Parathyroid adenoma (tissue), 2 donors: ENCODE measurements around the gene PLXNB2.
"Not testable (repeated sequence)": the region's sequence is repeated elsewhere in the genome, so short reads cannot be mapped to it uniquely, and the experiment has no call there.

Experiments
- H2AFZ ChIP-seq: fragments of 300-600 bp; sonication (generic); one replicate; pipeline ENCODE4 v1.7.0; 2017; ENCODE audit warnings: antibody characterized with exemption, mild to moderate bottlenecking
- H3K27ac ChIP-seq: fragments of 300-600 bp; sonication (generic); one replicate; pipeline ENCODE4 v1.7.0; 2017
- H3K27me3 ChIP-seq: fragments of 300-600 bp; sonication (generic); one replicate; pipeline ENCODE4 v1.7.0; 2017; ENCODE audit warnings: low read length; ENCODE audit not compliant: control insufficient read depth, insufficient read depth
- H3K36me3 ChIP-seq: fragments of 300-600 bp; sonication (generic); one replicate; pipeline ENCODE4 v1.7.0; 2017; ENCODE audit warnings: low read length; ENCODE audit not compliant: control insufficient read depth, insufficient read depth
- H3K4me1 ChIP-seq: fragments of 300-600 bp; sonication (generic); one replicate; pipeline ENCODE4 v1.7.0; 2017; ENCODE audit warnings: control low read depth
- H3K4me2 ChIP-seq: fragments of 300-600 bp; sonication (generic); one replicate; pipeline ENCODE4 v1.7.0; 2017; ENCODE audit warnings: low read length
- H3K4me3 ChIP-seq: fragments of 300-600 bp; sonication (generic); one replicate; pipeline ENCODE4 v1.7.0; 2017; ENCODE audit warnings: low read depth, low read length
- H3K79me2 ChIP-seq: fragments of 300-600 bp; sonication (generic); one replicate; pipeline ENCODE4 v1.7.0; 2017; ENCODE audit warnings: control low read depth
- H3K9ac ChIP-seq: fragments of 300-600 bp; sonication (generic); one replicate; pipeline ENCODE4 v1.7.0; 2017; ENCODE audit warnings: mild to moderate bottlenecking
- H3K9me3 ChIP-seq: fragments of 300-600 bp; sonication (generic); one replicate; pipeline ENCODE4 v1.7.0; 2017; ENCODE audit warnings: low read length; ENCODE audit not compliant: control insufficient read depth
- CTCF ChIP-seq: fragments of 300-600 bp; sonication (generic); IDR thresholded peaks from one replicate; pipeline ENCODE4 v1.7.0; 2017; ENCODE audit warnings: antibody characterized with exemption, mild to moderate bottlenecking
- donor health status: primary hyperparathyroidism.

PLXNB2 gene

GRCh38 chr22:50275181-50276055 is 32.0 kb downstream of the PLXNB2 start:
- Histone ChIP-seq H2AFZ (no peak overlapping the region), H3K27ac (no peak overlapping the region), H3K9ac (no peak overlapping the region), H3K36me3 (no peaks in the 10 kb centered on the region), H3K4me3 (no peak overlapping the region), H3K4me1 (no peaks in the 10 kb centered on the region), H3K27me3 (no peaks in the 10 kb centered on the region), H3K79me2 (no peaks in the 10 kb centered on the region), H3K9me3 (no peaks in the 10 kb centered on the region), H3K4me2 (no peak overlapping the region)
- TF ChIP-seq CTCF = no peak

GRCh38 chr22:50274771-50275170 is 32.7 kb downstream of the PLXNB2 start:
- Histone ChIP-seq H3K79me2 (no peaks in the 10 kb centered on the region), H3K4me1 (no peaks in the 10 kb centered on the region), H3K27ac (no peak overlapping the region), H3K9ac (no peak overlapping the region), H3K36me3 (no peaks in the 10 kb centered on the region), H3K27me3 (no peaks in the 10 kb centered on the region), H2AFZ (no peak overlapping the region), H3K4me2 (no peak overlapping the region), H3K4me3 (no peak overlapping the region), H3K9me3 (no peaks in the 10 kb centered on the region)
- TF ChIP-seq CTCF = no peak

GRCh38 chr22:50274311-50274710 is 33.1 kb downstream of the PLXNB2 start:
- Histone ChIP-seq H3K4me2 (no peak overlapping the region), H3K27me3 (no peaks in the 10 kb centered on the region), H3K9ac (no peak overlapping the region), H3K36me3 (no peaks in the 10 kb centered on the region), H3K9me3 (no peaks in the 10 kb centered on the region), H3K27ac (no peak overlapping the region), H3K4me1 (no peaks in the 10 kb centered on the region), H3K4me3 (no peak overlapping the region), H2AFZ (no peak overlapping the region), H3K79me2 (no peaks in the 10 kb centered on the region)
- no peak for TF ChIP-seq CTCF

- not testable (repeated sequence) for H3K4me3 ChIP-seq, H2AFZ ChIP-seq, H3K36me3 ChIP-seq, H3K27ac ChIP-seq, H3K4me1 ChIP-seq, H3K27me3 ChIP-seq, H3K4me2 ChIP-seq, H3K9me3 ChIP-seq, H3K79me2 ChIP-seq, H3K9ac ChIP-seq
These were observed 33.7 kb downstream of the PLXNB2 start for GRCh38 chr22:50273781-50274180.

- H3K79me2 ChIP-seq, H3K4me1 ChIP-seq, H3K9ac ChIP-seq, H3K9me3 ChIP-seq, H3K4me3 ChIP-seq, H3K27me3 ChIP-seq, H3K36me3 ChIP-seq, H3K27ac ChIP-seq, H2AFZ ChIP-seq, H3K4me2 ChIP-seq: not testable (repeated sequence)
These were observed 34.1 kb downstream of the PLXNB2 start for GRCh38 chr22:50273352-50273751.
